Chondrocyte (in vitro differentiated cells): ENCODE measurements around the gene CNOT6L. TPM values are rescaled to one million over a fixed set of nuclear protein-coding genes. Genes with fewer than 3 reads are reported as not detected.
"Not testable (repeated sequence)": the region's sequence is repeated elsewhere in the genome, so short reads cannot be mapped to it uniquely, and the experiment has no call there.

Source experiments
- DNase-seq: peaks from one replicate; pipeline ENCODE4 v3.0.0; 2021; ENCODE audit warnings: mixed read lengths, low spot score
- H3K27ac Mint-ChIP-seq: one replicate; pipeline ENCODE4 v1.8.0; 2021; ENCODE audit warnings: mild to moderate bottlenecking, moderate library complexity, mixed read lengths; ENCODE audit not compliant: unreplicated experiment
- H3K27me3 Mint-ChIP-seq: 2 replicates; pipeline ENCODE4 v1.8.0; 2021; ENCODE audit warnings: low read depth, mixed read lengths
- H3K36me3 Mint-ChIP-seq: 2 replicates; pipeline ENCODE4 v1.8.0; 2021; ENCODE audit warnings: low read depth, mixed read lengths
- H3K4me1 Mint-ChIP-seq: 2 replicates; pipeline ENCODE4 v1.8.0; 2021; ENCODE audit warnings: low read depth, mild to moderate bottlenecking, mixed read lengths
- H3K4me3 Mint-ChIP-seq: one replicate; pipeline ENCODE4 v1.8.0; 2021; ENCODE audit warnings: mild to moderate bottlenecking, moderate library complexity, mixed read lengths; ENCODE audit not compliant: unreplicated experiment
- H3K9me3 Mint-ChIP-seq: 2 replicates; pipeline ENCODE4 v1.8.0; 2021; ENCODE audit warnings: low read depth, mixed read lengths
- CTCF ChIP-seq: fragments of 200-600 bp; sonication (generic); IDR thresholded peaks from 2 replicates; pipeline ENCODE4 v1.5.0; 2021; ENCODE audit warnings: antibody characterized with exemption, mild to moderate bottlenecking, moderate library complexity
- long read RNA-seq: library from polyadenylated mRNA; stranded (forward); transcript quantifications from one replicate; pipeline ENCODE4 v2.0.0, GENCODE V29; 2021
- total RNA-seq: library from RNA; stranded (reverse); gene quantifications from 3 replicates; pipeline ENCODE4 v1.2.1, GENCODE V29; 2021

CNOT6L gene
- 25.0 to 27.1 TPM (median 25.5 TPM) in 3 replicates for total RNA-seq
- long read RNA-seq, full-length matches to known transcripts, result 5 of 8 reads
- long read RNA-seq, partial matches to known transcripts, result 1 of 8 reads
- long read RNA-seq, other reads (novel, unspliced or antisense), result 2 of 8 reads

GRCh38 chr4:77818602-77819403 lies at the start of gene CNOT6L:
Gene CNOT6L, minus strand, starts transcription at chr4:77819368. Its CDS starts 60 bp downstream, at chr4:77819308.
- Mint-ChIP-seq H3K4me1 (peaks cover 31% of the 10 kb centered on the region), H3K27ac (peak within 1 kb of the TSS; percentile 99), H3K27me3 (no peaks in the 10 kb centered on the region), H3K9me3 (no peaks in the 10 kb centered on the region), H3K4me3 (peak within 1 kb of the TSS; percentile 100), H3K36me3 (peaks cover 2% of the 10 kb centered on the region)
- no peak for TF ChIP-seq CTCF
- DNase-seq, result peak; percentile 93

GRCh38 chr4:77865259-77865658 lies 46.1 kb upstream of the CNOT6L start:
- Mint-ChIP-seq H3K4me3 (no peak overlapping the region), H3K4me1 (peaks cover 29% of the 10 kb centered on the region)

GRCh38 chr4:77863341-77863740 lies 44.2 kb upstream of the CNOT6L start:
- not testable (repeated sequence) for H3K36me3 Mint-ChIP-seq, H3K27me3 Mint-ChIP-seq, DNase-seq, H3K9me3 Mint-ChIP-seq
- Mint-ChIP-seq H3K4me3 (peak overlapping the region; percentile 97), H3K27ac (peak overlapping the region; percentile 99), H3K4me1 (peaks cover 29% of the 10 kb centered on the region)

More at GRCh38 chr4:77865259-77865658, 46.1 kb upstream of the CNOT6L start:
- H3K36me3 Mint-ChIP-seq, result peaks cover 1% of the 10 kb centered on the region
- TF ChIP-seq CTCF, result no peak
- no peaks in the 10 kb centered on the region for H3K27me3 Mint-ChIP-seq
- H3K27ac Mint-ChIP-seq, result no peak overlapping the region
- H3K9me3 Mint-ChIP-seq, result no peaks in the 10 kb centered on the region
- no peak for DNase-seq

- H3K27ac Mint-ChIP-seq, result peak within 1 kb of the TSS; percentile 99
- H3K4me1 Mint-ChIP-seq, result peaks cover 29% of the 10 kb centered on the region
- no peaks in the 10 kb centered on the region for H3K9me3 Mint-ChIP-seq
- peak within 1 kb of the TSS; percentile 97 for H3K4me3 Mint-ChIP-seq
- peaks cover 1% of the 10 kb centered on the region for H3K36me3 Mint-ChIP-seq
- DNase-seq, result no peak
- H3K27me3 Mint-ChIP-seq, result no peaks in the 10 kb centered on the region
- peak; percentile 60 for TF ChIP-seq CTCF
Measured at GRCh38 chr4:77862478-77863216, 43.5 kb upstream of the CNOT6L start, which contains the start of gene MRPL1. Gene MRPL1, plus strand, starts transcription at chr4:77862830. Its CDS starts 19 bp downstream, at chr4:77862849.

GRCh38 chr4:77861495-77861894 lies 42.3 kb upstream of the CNOT6L start:
- TF ChIP-seq CTCF, result no peak
- no peaks in the 10 kb centered on the region for H3K27me3 Mint-ChIP-seq
- peak overlapping the region; percentile 99 for H3K27ac Mint-ChIP-seq
- H3K9me3 Mint-ChIP-seq, result no peaks in the 10 kb centered on the region
- H3K4me3 Mint-ChIP-seq, result peak overlapping the region; percentile 97
- H3K36me3 Mint-ChIP-seq, result peaks cover 1% of the 10 kb centered on the region
- peaks cover 29% of the 10 kb centered on the region for H3K4me1 Mint-ChIP-seq
- DNase-seq, result no peak
